HCT116 (cell line): ENCODE measurements around the gene OPN1MW3. TPM values are rescaled to one million over a fixed set of nuclear protein-coding genes. Genes with fewer than 3 reads are reported as not detected.

ENCODE experiments used
- ATAC-seq: fragments of 200-7000 bp; cut with Tn5 transposase; 2 replicates; pipeline ENCODE4 v1.9.1; 2020; ENCODE audit warnings: mild to moderate bottlenecking, moderate library complexity
- BruUV-seq: library from RNA; stranded (reverse); fragments of 400-500 nt; replicated peaks from 2 replicates; lab custom pipeline; 2021; lab: Mats Ljungman, UMichigan
- CTCF ChIA-PET: fragments of 300-600 bp; sonication (Branson Sonifier 250); formaldehyde crosslinking; loops from one replicate; lab custom pipeline; 2021; ENCODE audit warnings: antibody characterized with exemption; lab: Charles Lee
- POLR2A ChIA-PET: fragments of 300-600, 350-600 bp; sonication (Branson Sonifier 250); formaldehyde crosslinking; loops from one replicate; lab custom pipeline; 2021; ENCODE audit warnings: antibody characterized with exemption; lab: Charles Lee
- RAD21 ChIA-PET, 2 experiments: fragments of 300-600 bp; sonication (Branson Sonifier 250); formaldehyde crosslinking; loops; one replicate each; lab custom pipeline; 2023; ENCODE audit warnings: low total read pairs in 2 of 2; ENCODE audit not compliant: uncharacterized antibody in 2 of 2, unreplicated experiment in 2 of 2, low non-redundant PET in 1 of 2; lab: Charles Lee
- DNase-seq: peaks from one replicate; pipeline ENCODE4 v3.0.0-alpha.2; 2010; ENCODE audit warnings: low read depth, low spot score
- H2AFZ ChIP-seq: fragments of 200-600 bp; shearing (Covaris generic), sonication (generic); 2 replicates; pipeline ENCODE4 v1.6.1; 2017; ENCODE audit warnings: low read depth, mixed run types, mixed read lengths, antibody characterized with exemption, low read length; ENCODE audit not compliant: poor library complexity, severe bottlenecking
- H3K27ac ChIP-seq: 2 replicates; pipeline ENCODE4 v1.5.1; 2012; ENCODE audit warnings: low read depth, low read length
- H3K27me3 ChIP-seq: fragments of 200-600 bp; sonication (generic); 2 replicates; pipeline ENCODE4 v1.6.1; 2016; ENCODE audit warnings: mixed run types, low read length, mixed read lengths; ENCODE audit not compliant: insufficient read depth
- H3K36me3 ChIP-seq, 2 experiments: fragments of 200-500 bp in 1 of 2; fragments of 200-600 bp in 1 of 2; sonication (Bioruptor generic) in 1 of 2; sonication (generic) in 1 of 2; 2 replicates each; pipeline versions ENCODE4 v1.5.1 to v1.6.1; 2014 to 2016; ENCODE audit warnings: low read length in 2 of 2, inconsistent platforms in 1 of 2, mixed read lengths in 1 of 2, mixed run types in 1 of 2; ENCODE audit not compliant: insufficient read depth in 2 of 2, control insufficient read depth in 1 of 2
- H3K4me1 ChIP-seq, 2 experiments: fragments of 200-600 bp in 1 of 2; sonication (generic) in 1 of 2; 2 replicates each; pipeline versions ENCODE4 v1.5.1 to v1.6.1; 2012 to 2017; ENCODE audit warnings: low read length in 2 of 2, inconsistent platforms in 1 of 2, mild to moderate bottlenecking in 1 of 2, mixed read lengths in 1 of 2, mixed run types in 1 of 2, moderate library complexity in 1 of 2; ENCODE audit not compliant: insufficient read depth in 2 of 2, control insufficient read depth in 1 of 2
- H3K4me2 ChIP-seq: fragments of 200-600 bp; sonication (generic); 2 replicates; pipeline ENCODE4 v1.6.1; 2017; ENCODE audit warnings: mixed run types, low read length, mixed read lengths
- H3K4me3 ChIP-seq, 2 experiments: fragments of 200-600 bp in 1 of 2; sonication (generic) in 1 of 2; replicated peaks in 1 of 2; 2 replicates each; pipeline ENCODE4 v1.5.1; 2011 to 2016; ENCODE audit warnings: low read length in 2 of 2, control low read depth in 1 of 2, low read depth in 1 of 2, mild to moderate bottlenecking in 1 of 2, mixed read lengths in 1 of 2, mixed run types in 1 of 2
- H3K79me2 ChIP-seq: fragments of 200-600 bp; sonication (generic); 2 replicates; pipeline ENCODE4 v1.6.1; 2017; ENCODE audit warnings: mild to moderate bottlenecking, mixed run types, low read length, moderate library complexity, mixed read lengths; ENCODE audit not compliant: insufficient read depth
- H3K9ac ChIP-seq: fragments of 200-600 bp; sonication (generic); 2 replicates; pipeline ENCODE4 v1.6.1; 2016; ENCODE audit warnings: low read length, mixed read lengths
- H3K9me2 ChIP-seq: fragments of 200-600 bp; sonication (generic), shearing (Covaris generic); 2 replicates; pipeline ENCODE4 v1.6.1; 2017; ENCODE audit warnings: mixed run types, mild to moderate bottlenecking, moderate library complexity; ENCODE audit not compliant: insufficient read depth
- H3K9me3 ChIP-seq, 2 experiments: fragments of 200-500 bp in 1 of 2; fragments of 200-600 bp in 1 of 2; sonication (Bioruptor generic) in 1 of 2; sonication (generic) in 1 of 2; 2 replicates each; pipeline ENCODE4 v1.6.1; 2014 to 2017; ENCODE audit warnings: low read length in 2 of 2, mixed read lengths in 2 of 2, inconsistent platforms in 1 of 2, low read depth in 1 of 2, mild to moderate bottlenecking in 1 of 2, mixed run types in 1 of 2, moderate library complexity in 1 of 2; ENCODE audit not compliant: control insufficient read depth in 1 of 2, insufficient read depth in 1 of 2
- H4K20me1 ChIP-seq: fragments of 200-600 bp; sonication (generic), shearing (Covaris generic); 2 replicates; pipeline ENCODE4 v1.6.1; 2017; ENCODE audit warnings: mixed run types, mild to moderate bottlenecking, moderate library complexity; ENCODE audit not compliant: insufficient read depth
- CBX3 ChIP-seq: IDR thresholded peaks from 2 replicates; pipeline ENCODE4 v1.6.1; 2012; ENCODE audit warnings: low read depth
- CEBPB ChIP-seq: IDR thresholded peaks from 2 replicates; pipeline ENCODE4 v1.6.1; 2012; ENCODE audit warnings: low read depth
- EGR1 ChIP-seq: IDR thresholded peaks from 2 replicates; pipeline ENCODE4 v1.6.1; 2012; ENCODE audit warnings: low read depth
- ELF1 ChIP-seq: IDR thresholded peaks from 2 replicates; pipeline ENCODE4 v1.6.1; 2012; ENCODE audit warnings: low read depth, borderline replicate concordance
- EZH2 ChIP-seq: fragments of 200-600 bp; sonication (generic); IDR thresholded peaks from 2 replicates; pipeline ENCODE4 v1.6.1; 2017; ENCODE audit warnings: antibody characterized with exemption, mixed run types
- EZH2phosphoT487 ChIP-seq: fragments of 200-600 bp; IDR thresholded peaks from 2 replicates; pipeline ENCODE4 v1.6.1; 2018; ENCODE audit warnings: antibody characterized with exemption, borderline replicate concordance
- FOSL1 ChIP-seq: IDR thresholded peaks from 2 replicates; pipeline ENCODE4 v1.6.1; 2012; ENCODE audit warnings: low read depth
- JUND ChIP-seq: IDR thresholded peaks from 2 replicates; pipeline ENCODE4 v1.6.1; 2012
- POLR2A ChIP-seq: IDR thresholded peaks from 2 replicates; pipeline ENCODE4 v1.7.0; 2011; ENCODE audit warnings: borderline replicate concordance; ENCODE audit not compliant: insufficient read depth, insufficient read length; ENCODE audit errors: extremely low read depth
- POLR2AphosphoS5 ChIP-seq: IDR thresholded peaks from 2 replicates; pipeline ENCODE4 v1.6.1; 2011; ENCODE audit warnings: mild to moderate bottlenecking, low read depth, low read length, moderate library complexity
- RAD21 ChIP-seq: IDR thresholded peaks from 2 replicates; pipeline ENCODE4 v1.6.1; 2012; ENCODE audit warnings: low read depth, mild to moderate bottlenecking
- SIN3A ChIP-seq: IDR thresholded peaks from 2 replicates; pipeline ENCODE4 v1.6.1; 2012; ENCODE audit warnings: low read depth
- SP1 ChIP-seq: IDR thresholded peaks from 2 replicates; pipeline ENCODE4 v1.6.1; 2012; ENCODE audit warnings: low read depth
- SRF ChIP-seq: IDR thresholded peaks from 2 replicates; pipeline ENCODE4 v1.6.1; 2012; ENCODE audit warnings: low read depth
- TCF7L2 ChIP-seq: IDR thresholded peaks from 2 replicates; pipeline ENCODE4 v1.7.0; 2011; ENCODE audit warnings: borderline replicate concordance, inconsistent platforms; ENCODE audit not compliant: insufficient read depth, insufficient read length; ENCODE audit errors: extremely low read depth
- ZFX ChIP-seq: fragments of 450-650 bp; IDR thresholded peaks from 2 replicates; pipeline ENCODE4 v1.6.1; 2017
- intact Hi-C: fragments of 100-400 bp; cut with micrococcal nuclease; formaldehyde crosslinking; loops from 2 replicates; pipeline ENCODE4 v1.10.0; 2022
- total RNA-seq: library from RNA; stranded (reverse); gene quantifications from one replicate; pipeline ENCODE4 v1.2.1, GENCODE V29; 2021; ENCODE audit not compliant: unreplicated experiment
- TF ChIP-seq, protein P1 (sequence below): IDR thresholded peaks from 2 replicates; pipeline ENCODE4 v1.6.1; 2012
- TF ChIP-seq, protein P2 (sequence below): IDR thresholded peaks from 2 replicates; pipeline ENCODE4 v1.6.1; 2012
- TF ChIP-seq, protein P3 (sequence below), 3 experiments: fragments of 200-600 bp in 1 of 3; sonication (generic) in 1 of 3; IDR thresholded peaks in 2 of 3; conservative IDR thresholded peaks in 1 of 3; 2 replicates each; pipeline ENCODE4 v1.5.1; 2012 to 2017; ENCODE audit warnings: low read depth in 2 of 3, low read length in 2 of 3, antibody characterized with exemption in 1 of 3, borderline replicate concordance in 1 of 3, control low read depth in 1 of 3, mild to moderate bottlenecking in 1 of 3, mixed read lengths in 1 of 3, mixed run types in 1 of 3, moderate library complexity in 1 of 3; ENCODE audit not compliant: insufficient read depth in 1 of 3
- TF ChIP-seq, protein P4 (sequence below): IDR thresholded peaks from 2 replicates; pipeline ENCODE4 v1.6.1; 2011; ENCODE audit warnings: mild to moderate bottlenecking, low read length, moderate library complexity; ENCODE audit not compliant: insufficient replicate concordance; ENCODE audit errors: extremely low read depth

Gene OPN1MW3
- total RNA-seq, 1 experiment from 2014 or later, result not detected

DNA sequence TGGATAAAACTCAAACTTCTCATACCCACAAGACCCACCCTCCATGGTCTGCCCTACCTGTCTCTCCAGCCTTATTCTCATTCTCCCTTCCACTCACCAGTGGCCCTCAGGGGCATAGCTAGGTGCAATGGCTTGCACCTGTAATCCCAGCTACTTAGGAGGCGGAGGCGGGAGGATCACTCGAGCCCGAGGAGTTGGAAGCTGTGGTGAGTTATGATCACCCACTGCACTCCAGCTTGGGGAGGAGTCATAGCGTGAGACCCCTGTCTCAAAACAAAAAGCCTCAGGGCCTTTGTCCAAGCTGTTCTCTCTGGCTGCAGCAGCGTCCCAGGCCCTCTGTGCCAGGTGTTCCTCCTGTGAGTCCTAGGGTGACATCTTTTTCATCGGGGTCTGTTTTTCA lies 54.7 kb downstream of the OPN1MW3 start:
- Histone ChIP-seq H3K4me3 (no peak overlapping the region), H3K27ac (no peak overlapping the region), H3K27me3 (no peaks in the 10 kb centered on the region), H2AFZ (no peak overlapping the region), H3K9me2 (no peaks in the 10 kb centered on the region), H3K79me2 (no peaks in the 10 kb centered on the region), H3K9me3 (no peaks in the 10 kb centered on the region), H3K9ac (no peak overlapping the region), H3K36me3 (no peaks in the 10 kb centered on the region)
- no peak for ATAC-seq
- CTCF ChIA-PET, result no interaction called here
- DNase-seq, result no peak
- TF ChIP-seq, protein P1, sequence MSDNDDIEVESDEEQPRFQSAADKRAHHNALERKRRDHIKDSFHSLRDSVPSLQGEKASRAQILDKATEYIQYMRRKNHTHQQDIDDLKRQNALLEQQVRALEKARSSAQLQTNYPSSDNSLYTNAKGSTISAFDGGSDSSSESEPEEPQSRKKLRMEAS, result no peak
- TF ChIP-seq, protein P2, sequence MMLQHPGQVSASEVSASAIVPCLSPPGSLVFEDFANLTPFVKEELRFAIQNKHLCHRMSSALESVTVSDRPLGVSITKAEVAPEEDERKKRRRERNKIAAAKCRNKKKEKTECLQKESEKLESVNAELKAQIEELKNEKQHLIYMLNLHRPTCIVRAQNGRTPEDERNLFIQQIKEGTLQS, result no peak
- TF ChIP-seq CEBPB (no peak), CBX3 (no peak), EZH2phosphoT487 (no peak), SP1 (no peak), JUND (no peak), ZFX (no peak), TCF7L2 (no peak), SIN3A (no peak), ELF1 (no peak), POLR2A (no peak), RAD21 (no peak), FOSL1 (no peak), EGR1 (no peak), SRF (no peak), POLR2AphosphoS5 (no peak), EZH2 (no peak)
- TF ChIP-seq, protein P3, sequence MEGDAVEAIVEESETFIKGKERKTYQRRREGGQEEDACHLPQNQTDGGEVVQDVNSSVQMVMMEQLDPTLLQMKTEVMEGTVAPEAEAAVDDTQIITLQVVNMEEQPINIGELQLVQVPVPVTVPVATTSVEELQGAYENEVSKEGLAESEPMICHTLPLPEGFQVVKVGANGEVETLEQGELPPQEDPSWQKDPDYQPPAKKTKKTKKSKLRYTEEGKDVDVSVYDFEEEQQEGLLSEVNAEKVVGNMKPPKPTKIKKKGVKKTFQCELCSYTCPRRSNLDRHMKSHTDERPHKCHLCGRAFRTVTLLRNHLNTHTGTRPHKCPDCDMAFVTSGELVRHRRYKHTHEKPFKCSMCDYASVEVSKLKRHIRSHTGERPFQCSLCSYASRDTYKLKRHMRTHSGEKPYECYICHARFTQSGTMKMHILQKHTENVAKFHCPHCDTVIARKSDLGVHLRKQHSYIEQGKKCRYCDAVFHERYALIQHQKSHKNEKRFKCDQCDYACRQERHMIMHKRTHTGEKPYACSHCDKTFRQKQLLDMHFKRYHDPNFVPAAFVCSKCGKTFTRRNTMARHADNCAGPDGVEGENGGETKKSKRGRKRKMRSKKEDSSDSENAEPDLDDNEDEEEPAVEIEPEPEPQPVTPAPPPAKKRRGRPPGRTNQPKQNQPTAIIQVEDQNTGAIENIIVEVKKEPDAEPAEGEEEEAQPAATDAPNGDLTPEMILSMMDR (IDR thresholded peaks at IDR 0.05 in 2 of 3, conservative IDR thresholded peaks at IDR 0.05 in 1 of 3; ENCODE audit: borderline replicate concordance in 1 of 3, insufficient read depth in 1 of 3, low read depth in 2 of 3, low read length in 2 of 3), result no peak
- TF ChIP-seq, protein P4, sequence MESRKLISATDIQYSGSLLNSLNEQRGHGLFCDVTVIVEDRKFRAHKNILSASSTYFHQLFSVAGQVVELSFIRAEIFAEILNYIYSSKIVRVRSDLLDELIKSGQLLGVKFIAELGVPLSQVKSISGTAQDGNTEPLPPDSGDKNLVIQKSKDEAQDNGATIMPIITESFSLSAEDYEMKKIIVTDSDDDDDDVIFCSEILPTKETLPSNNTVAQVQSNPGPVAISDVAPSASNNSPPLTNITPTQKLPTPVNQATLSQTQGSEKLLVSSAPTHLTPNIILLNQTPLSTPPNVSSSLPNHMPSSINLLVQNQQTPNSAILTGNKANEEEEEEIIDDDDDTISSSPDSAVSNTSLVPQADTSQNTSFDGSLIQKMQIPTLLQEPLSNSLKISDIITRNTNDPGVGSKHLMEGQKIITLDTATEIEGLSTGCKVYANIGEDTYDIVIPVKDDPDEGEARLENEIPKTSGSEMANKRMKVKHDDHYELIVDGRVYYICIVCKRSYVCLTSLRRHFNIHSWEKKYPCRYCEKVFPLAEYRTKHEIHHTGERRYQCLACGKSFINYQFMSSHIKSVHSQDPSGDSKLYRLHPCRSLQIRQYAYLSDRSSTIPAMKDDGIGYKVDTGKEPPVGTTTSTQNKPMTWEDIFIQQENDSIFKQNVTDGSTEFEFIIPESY, result no peak
- TF ChIP-seq, all 23 proteins: peak for 0
- 0 out of 4 replicates have a peak, but pooled peaks cover 0 to 4% of the 10 kb centered on the region in 2 experiments for H3K4me1 ChIP-seq
- ChIA-PET POLR2A (no interaction called here), RAD21 (no interaction called here)
- no peaks in the 10 kb centered on the region for H4K20me1 ChIP-seq
- no peak overlapping the region for H3K4me2 ChIP-seq
- intact Hi-C loops, result no loop called here
- BruUV-seq, result no TSS peak
